ENCODE results near the gene FAM184B. TPM values are rescaled to one million over a fixed set of nuclear protein-coding genes. Genes with fewer than 3 reads are reported as not detected.

Gene FAM184B
- total and polyA plus RNA-seq, 2 of the 4 experiments (the other 2 are of a cell fraction): 0.07 to 0.18 TPM

DNA sequence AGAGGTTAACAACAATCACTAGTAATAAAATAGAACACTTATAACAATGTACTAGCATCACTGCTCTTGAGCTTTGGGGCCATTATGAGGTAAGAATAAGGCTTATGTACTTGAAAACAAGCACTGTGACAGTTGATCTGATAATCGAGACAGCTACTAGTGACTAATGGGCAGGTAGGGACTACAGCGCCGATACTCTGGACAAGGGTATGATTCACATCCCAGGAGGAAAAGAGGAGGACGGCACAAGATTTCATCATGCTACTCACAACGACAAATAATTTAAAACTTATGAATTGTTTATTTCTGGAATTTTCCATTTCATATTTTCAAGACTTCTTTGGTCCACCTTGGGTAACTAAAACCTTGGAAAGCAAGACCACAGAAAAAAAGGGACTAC, 62.3 kb downstream of the FAM184B start:
- Histone ChIP-seq H3K56ac (ENCODE audit: extremely low read depth, insufficient read depth, low read length) (no peak overlapping the region), H3K4me3 (ENCODE audit: insufficient read depth, low read depth, low read length) (no peak overlapping the region), H4K8ac (ENCODE audit: low read depth in 2 of 2, low read length in 2 of 2) (no peak overlapping the region), H2BK120ac (ENCODE audit: low read depth, low read length) (no peak overlapping the region), H3K14ac (replicated peaks; ENCODE audit: low read depth, low read length) (no peak overlapping the region), H3K9me3 (ENCODE audit: control insufficient read depth, insufficient read depth, low read length) (no peaks in the 10 kb centered on the region), H4K20me1 (ENCODE audit: insufficient read depth, low read length) (no peaks in the 10 kb centered on the region), H3K9ac (ENCODE audit: low read depth, low read length) (no peak overlapping the region), H4K5ac (ENCODE audit: low read depth, low read length) (no peak overlapping the region), H2BK15ac (ENCODE audit: low read depth, low read length) (no peak overlapping the region), H2AK5ac (ENCODE audit: low read depth, low read length) (no peak overlapping the region), H3K18ac (ENCODE audit: low read depth, low read length) (no peak overlapping the region), H3K36me3 (ENCODE audit: control insufficient read depth, insufficient read depth, low read length) (no peaks in the 10 kb centered on the region), H3K23ac (ENCODE audit: low read depth, low read length) (no peak overlapping the region), H3K9me1 (ENCODE audit: insufficient read depth, low read length) (no peaks in the 10 kb centered on the region), H3K4me2 (ENCODE audit: low read depth, low read length) (no peak overlapping the region), H4K91ac (ENCODE audit: insufficient read depth, low read depth, low read length) (no peak overlapping the region), H3K4ac (ENCODE audit: low read depth, low read length) (no peak overlapping the region), H2AFZ (replicated peaks; ENCODE audit: low read length, poor library complexity) (no peak overlapping the region), H3K27me3 (ENCODE audit: control insufficient read depth, insufficient read depth, low read length) (no peaks in the 10 kb centered on the region), H3K79me1 (ENCODE audit: low read depth in 1 of 2, low read length in 2 of 2) (no peaks in the 10 kb centered on the region), H3K4me1 (ENCODE audit: control insufficient read depth, insufficient read depth, low read length) (no peaks in the 10 kb centered on the region), H2AK9ac (replicated peaks; ENCODE audit: low read depth, low read length, poor library complexity) (no peak overlapping the region), H2BK20ac (ENCODE audit: low read depth, low read length) (no peak overlapping the region), H3K27ac (ENCODE audit: insufficient read depth, low read length) (no peak overlapping the region), H2BK5ac (ENCODE audit: low read depth, low read length, poor library complexity, severe bottlenecking) (no peak overlapping the region)
- no TSS peak for BruUV-seq (replicated peaks)
- dilution Hi-C loops (cut with HindIII; ENCODE audit: low sequenced_read_pairs, unreplicated experiment): no loop called here
- in situ Hi-C loops (cut with MboI; ENCODE audit: low sequenced_read_pairs): no loop called here
- DNase-seq (no peak), ATAC-seq (ENCODE audit: low read depth) (no peak)
- no CpG with 5 or more reads among the region's 5 CpGs for WGBS, 2 experiments (ENCODE audit: extremely low coverage in 2 of 2, insufficient read length in 1 of 2)
- TF ChIP-seq POLR2A (IDR thresholded peaks at IDR 0.05; ENCODE audit: low read depth, low read length) (no peak), MXI1 (IDR thresholded peaks at IDR 0.05; ENCODE audit: borderline replicate concordance, low read depth, low read length) (no peak), FOS (IDR thresholded peaks at IDR 0.05; ENCODE audit: low read depth, low read length) (no peak), RAD21 (IDR thresholded peaks at IDR 0.05; ENCODE audit: low read length) (no peak), MAZ (IDR thresholded peaks at IDR 0.05; ENCODE audit: borderline replicate concordance, low read depth, low read length) (no peak), MAFK (IDR thresholded peaks at IDR 0.05; ENCODE audit: low read depth, low read length) (no peak), SMC3 (IDR thresholded peaks at IDR 0.05; ENCODE audit: low read depth, low read length) (no peak), CHD1 (IDR thresholded peaks at IDR 0.05; ENCODE audit: low read depth, low read length) (no peak), CEBPB (IDR thresholded peaks at IDR 0.05; ENCODE audit: low read depth, low read length) (no peak), NFE2L2 (IDR thresholded peaks at IDR 0.05; ENCODE audit: low read depth, low read length) (no peak), RFX5 (IDR thresholded peaks at IDR 0.05; ENCODE audit: low read depth, low read length) (no peak), RCOR1 (IDR thresholded peaks at IDR 0.05; ENCODE audit: insufficient replicate concordance, low read length) (no peak), BHLHE40 (IDR thresholded peaks at IDR 0.05; ENCODE audit: low read depth, low read length) (no peak)
- TF ChIP-seq, protein P1, sequence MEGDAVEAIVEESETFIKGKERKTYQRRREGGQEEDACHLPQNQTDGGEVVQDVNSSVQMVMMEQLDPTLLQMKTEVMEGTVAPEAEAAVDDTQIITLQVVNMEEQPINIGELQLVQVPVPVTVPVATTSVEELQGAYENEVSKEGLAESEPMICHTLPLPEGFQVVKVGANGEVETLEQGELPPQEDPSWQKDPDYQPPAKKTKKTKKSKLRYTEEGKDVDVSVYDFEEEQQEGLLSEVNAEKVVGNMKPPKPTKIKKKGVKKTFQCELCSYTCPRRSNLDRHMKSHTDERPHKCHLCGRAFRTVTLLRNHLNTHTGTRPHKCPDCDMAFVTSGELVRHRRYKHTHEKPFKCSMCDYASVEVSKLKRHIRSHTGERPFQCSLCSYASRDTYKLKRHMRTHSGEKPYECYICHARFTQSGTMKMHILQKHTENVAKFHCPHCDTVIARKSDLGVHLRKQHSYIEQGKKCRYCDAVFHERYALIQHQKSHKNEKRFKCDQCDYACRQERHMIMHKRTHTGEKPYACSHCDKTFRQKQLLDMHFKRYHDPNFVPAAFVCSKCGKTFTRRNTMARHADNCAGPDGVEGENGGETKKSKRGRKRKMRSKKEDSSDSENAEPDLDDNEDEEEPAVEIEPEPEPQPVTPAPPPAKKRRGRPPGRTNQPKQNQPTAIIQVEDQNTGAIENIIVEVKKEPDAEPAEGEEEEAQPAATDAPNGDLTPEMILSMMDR (conservative IDR thresholded peaks at IDR 0.05; ENCODE audit: low read depth, low read length): no peak
- TF ChIP-seq, protein P2, sequence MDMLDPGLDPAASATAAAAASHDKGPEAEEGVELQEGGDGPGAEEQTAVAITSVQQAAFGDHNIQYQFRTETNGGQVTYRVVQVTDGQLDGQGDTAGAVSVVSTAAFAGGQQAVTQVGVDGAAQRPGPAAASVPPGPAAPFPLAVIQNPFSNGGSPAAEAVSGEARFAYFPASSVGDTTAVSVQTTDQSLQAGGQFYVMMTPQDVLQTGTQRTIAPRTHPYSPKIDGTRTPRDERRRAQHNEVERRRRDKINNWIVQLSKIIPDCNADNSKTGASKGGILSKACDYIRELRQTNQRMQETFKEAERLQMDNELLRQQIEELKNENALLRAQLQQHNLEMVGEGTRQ (IDR thresholded peaks at IDR 0.05; ENCODE audit: low read depth, low read length): no peak
- intact Hi-C loops (cut with micrococcal nuclease): no loop called here
- CTCF ChIA-PET: interaction anchor here (0.6 kb wide), 1 partner anchor 22 kb away, joined by 5 read pairs; no protein-coding TSS in a partner anchor
- POLR2A ChIA-PET (ENCODE audit: unreplicated experiment): no interaction called here
